ENCODE results near the gene RPL7A.
A peak's percentile ranks its signal among the peaks of the same experiment; 100 is the strongest.

The RPL7A gene

DNA sequence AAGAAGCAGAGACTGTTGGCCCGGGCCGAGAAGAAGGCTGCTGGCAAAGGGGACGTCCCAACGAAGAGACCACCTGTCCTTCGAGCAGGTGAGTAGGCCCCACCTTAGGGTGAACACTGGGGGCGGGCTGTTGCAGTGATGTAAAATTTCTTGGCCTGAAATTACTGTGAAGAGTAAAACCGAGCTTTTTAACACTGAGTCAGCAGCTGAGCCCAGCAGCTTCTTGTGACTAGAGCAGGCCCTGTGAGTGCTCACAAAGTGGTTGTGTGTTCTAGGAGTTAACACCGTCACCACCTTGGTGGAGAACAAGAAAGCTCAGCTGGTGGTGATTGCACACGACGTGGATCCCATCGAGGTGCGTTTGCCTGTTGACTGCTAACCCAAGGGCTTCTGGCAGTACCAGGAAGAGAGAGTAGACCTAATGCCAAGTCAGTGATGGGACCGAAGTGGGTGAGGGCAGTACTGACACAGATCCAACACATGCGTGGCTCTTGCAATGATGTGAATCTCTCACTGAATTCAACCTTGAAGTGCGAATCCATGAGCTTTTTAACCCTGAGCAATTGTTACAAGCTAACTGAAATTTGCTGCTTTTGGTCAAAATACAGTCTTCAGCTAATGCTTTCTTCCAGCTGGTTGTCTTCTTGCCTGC is 2.1 kb downstream of the RPL7A start:
- peak; percentile 74 for DNase-seq

DNA sequence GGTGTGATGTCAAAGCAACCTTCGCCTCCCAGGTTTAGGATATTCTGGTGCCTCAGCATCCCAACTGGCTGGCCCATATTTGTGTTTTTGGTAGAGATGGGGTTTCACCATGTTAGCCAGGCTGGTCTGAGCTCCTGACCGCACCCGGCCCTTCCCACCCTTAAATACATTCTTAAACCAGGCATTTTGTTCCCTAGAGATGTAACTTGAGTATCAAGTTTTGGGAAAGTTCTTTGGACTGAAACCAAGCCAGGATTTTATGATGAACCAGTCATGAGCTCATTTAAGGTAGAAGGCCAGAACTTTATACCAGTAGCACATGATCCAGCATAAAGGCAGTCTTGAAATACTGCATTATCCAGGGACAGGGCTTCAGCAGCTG is 3.5 kb downstream of the RPL7A start:
- no peak for DNase-seq

DNA sequence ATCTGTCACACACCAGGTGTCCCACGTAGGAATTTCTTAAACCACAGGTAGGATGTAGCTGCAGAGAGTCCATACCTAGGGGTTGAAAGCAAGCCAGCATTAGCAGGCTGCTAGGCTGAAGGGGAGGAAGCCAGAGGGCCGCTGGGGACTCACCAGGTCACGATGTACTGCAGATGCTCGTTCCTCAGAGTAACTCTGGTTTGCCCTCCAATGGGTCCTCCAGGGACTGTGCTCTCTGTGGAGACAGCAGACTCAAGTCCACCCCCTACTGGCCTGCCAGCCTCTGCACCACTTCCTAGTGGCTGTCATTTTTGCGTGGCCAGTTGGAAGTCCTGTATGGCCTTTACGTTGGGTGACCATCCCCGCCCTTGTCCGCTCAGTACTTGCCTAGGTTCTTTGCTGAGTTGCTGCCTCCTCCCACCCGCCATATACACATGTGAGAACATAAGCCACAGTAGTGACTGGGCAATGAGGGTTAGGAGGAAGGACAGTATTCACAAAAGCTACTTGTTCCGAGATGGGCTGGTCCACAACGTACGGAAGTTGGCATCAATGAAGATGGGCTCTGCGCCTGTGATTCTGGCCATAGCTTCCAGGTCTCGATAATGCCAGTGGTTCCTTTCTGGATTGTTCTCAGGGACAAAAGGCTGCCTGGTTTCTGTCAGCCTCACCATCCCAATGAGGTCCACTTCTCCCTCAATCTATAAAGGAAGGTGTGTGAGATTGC is 4.1 kb downstream of the RPL7A start:
- peak; percentile 81 for DNase-seq

DNA sequence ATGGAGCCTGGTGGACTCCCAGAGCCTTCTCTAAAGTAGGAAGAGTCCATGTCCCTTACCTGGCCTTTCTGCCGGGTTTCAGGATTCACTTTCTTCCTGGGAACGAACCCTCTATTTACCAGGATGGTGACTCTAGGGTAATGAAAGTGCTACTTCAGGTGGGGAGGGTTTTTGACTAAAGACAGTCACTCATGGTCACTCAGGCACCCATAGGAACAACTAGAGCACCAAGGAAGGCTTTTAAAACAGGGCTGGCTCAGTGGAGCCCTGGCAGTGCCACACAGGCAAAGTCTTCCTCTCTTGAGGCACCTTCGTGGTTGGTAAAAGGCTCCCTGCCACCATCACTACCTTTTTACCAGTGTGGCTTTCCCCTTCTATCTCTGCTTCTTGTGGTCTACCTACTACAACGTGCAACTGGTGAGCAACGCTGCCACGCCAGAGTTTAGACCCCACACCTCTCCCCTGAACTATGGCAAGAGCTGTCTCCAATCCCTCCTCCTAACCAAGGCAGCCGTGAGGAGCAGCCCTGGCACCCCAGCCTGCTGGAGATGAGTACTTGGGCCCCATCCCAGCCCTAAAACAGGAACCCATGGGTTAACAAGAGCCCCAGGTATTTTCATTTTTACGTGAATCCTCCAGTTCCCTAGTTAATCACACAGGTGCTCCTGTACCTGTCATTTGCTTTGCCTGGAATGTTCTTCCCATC is 4.8 kb downstream of the RPL7A start:
- peak; percentile 71 for DNase-seq

DNA sequence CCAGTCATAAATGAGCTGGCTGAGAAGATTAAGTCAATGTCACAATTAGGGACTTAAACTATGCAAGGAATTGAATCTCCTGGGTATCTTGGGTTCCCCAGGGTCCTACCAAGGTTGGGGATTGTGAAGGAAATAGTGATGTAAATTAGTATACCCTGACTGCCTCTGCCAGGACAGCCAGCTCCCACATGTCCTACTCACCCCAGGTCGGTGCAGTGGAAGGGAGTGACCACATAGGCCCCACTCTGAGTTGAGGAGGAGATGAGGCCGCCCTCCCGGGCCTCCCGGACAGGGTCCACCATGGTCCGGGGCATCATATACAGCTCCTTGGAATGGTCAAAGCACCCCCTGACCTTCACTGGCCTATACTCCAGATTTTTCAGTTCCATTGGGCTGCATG is 5.5 kb downstream of the RPL7A start:
- no peak for DNase-seq

DNA sequence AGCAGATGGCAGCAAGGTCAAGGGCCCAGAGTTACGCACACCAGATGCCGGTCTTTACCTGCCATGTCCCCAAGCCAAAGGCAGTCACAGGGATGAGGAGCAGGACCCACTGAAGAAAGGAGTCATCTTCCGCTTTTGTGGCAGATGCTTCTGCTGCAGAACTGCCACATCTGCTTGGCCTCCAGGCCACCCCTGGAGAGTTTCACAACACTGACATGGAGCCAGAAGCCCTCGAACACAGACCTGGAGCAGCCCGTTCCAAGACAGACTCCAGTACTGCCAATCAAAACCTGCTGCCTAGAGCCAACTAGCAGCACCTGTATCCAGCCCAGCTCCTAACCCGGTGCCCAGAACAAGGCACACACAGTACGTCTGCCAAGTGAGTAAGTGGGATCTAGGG is 6.7 kb downstream of the RPL7A start:
- no peak for DNase-seq

DNA sequence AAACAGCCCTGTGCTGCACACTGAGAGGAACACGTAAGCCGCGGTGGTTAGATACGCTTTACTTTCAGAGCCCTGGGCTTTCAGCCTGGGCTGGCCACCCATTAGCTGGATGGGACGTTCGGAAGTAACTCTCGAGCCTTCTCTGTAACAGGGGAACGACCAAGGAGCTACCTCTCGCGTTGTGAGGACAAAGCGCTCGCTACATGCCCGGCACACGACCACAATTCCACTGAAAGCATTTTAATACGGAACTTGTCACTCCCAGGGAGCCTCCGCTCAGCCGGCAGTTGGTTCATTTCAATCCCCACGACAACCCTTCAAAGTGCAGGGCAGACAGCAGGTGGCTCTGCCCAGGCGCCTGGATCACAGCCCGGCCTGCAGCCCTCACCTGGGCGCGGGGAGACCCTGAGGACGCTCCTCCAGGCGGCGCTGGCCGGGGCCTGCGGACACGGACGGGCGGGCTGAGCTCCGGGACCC is 7.9 kb downstream of the RPL7A start:
- no peak for DNase-seq

DNA sequence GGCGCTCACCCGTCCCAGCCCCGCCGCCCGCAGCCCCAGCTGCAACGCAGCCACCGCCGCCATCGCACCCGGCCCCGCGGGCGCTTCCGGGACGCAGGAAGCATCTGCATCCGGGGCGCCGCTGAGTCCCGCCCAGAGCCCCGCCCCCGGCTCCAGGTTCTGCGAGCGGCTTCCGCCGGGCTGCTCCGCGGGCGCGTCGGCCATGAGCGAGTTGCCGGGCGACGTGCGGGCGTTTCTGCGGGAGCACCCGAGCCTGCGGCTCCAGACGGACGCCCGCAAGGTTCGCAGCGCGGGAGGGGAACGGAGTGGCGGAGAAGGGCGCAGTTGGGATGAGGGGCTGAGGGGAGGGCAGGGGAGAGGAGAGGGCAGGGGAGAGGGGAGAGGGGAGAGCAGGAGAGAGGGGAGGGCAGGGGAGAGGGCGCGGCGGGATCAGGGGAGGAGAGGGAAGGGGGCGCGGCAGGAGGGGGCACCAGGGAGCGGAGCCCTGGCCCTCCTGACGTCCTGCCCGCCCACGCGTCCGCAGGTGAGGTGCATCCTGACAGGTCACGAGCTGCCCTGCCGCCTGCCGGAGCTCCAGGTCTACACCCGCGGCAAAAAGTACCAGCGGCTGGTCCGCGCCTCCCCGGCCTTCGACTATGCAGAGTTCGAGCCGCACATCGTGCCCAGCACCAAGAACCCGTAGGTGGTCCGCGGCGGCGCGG is 8.5 kb downstream of the RPL7A start, which contains the start of the genes SURF1 and SURF2:
Gene SURF1, minus strand, starts transcription at position 97 of the 701 bp plus-strand sequence. Its CDS starts 34 bp downstream, at position 63.
Gene SURF2, plus strand, starts transcription at position 160 of the 701 bp plus-strand sequence. Its CDS starts 43 bp downstream, at position 203.
- peak; percentile 93 for DNase-seq

DNA sequence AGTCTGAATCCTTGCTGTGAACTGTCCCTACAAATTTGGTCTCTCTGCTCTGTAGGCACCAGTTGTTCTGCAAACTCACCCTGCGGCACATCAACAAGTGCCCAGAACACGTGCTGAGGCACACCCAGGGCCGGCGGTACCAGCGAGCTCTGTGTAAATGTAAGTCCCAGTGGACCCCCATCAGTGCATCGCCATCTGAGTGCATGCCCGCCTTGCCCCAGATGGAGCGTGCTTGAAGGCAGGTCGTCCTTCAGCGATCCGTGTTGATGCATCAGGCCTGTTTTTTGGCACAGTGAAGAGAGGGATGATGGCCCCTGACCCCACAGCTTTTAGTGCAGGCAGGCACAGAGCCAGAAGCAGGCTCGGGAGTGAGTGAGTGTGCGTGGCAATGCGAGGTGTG is 9.6 kb downstream of the RPL7A start:
- no peak for DNase-seq

DNA sequence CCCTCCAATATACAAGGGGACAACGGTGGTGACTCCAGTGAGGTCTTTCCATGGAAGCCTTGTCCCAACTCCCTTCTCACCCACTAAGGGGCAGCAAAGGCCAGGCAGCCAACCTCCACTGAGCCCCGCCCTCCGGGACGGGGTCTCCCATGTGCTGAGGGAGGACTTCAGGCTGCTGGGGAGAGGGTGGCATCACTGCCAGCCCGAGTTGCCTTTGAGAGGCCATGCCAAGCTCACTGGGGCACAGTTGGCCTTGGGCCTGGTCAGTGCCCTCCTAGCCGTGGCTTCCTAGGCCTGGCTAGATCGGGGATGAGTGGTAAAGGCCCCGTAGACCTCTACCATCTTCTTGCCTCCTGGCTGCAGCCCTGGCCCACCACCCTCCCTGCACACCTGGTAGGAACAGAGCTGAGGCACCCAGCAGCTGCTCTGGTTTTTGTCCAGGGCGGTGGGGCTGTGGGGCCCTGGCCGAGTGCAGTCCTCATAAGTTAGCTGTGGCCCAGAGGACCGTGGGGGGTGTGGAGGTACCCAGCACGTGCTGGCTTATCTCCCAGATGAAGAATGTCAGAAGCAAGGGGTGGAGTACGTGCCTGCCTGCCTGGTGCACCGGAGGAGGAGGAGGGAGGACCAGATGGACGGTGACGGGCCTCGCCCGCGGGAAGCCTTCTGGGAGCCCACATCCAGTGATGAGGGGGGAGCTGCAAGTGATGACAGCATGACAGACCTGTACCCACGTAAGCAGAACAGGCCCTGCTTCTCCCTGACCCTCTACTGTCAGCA is 11.6 kb downstream of the RPL7A start:
- no peak for DNase-seq

DNA sequence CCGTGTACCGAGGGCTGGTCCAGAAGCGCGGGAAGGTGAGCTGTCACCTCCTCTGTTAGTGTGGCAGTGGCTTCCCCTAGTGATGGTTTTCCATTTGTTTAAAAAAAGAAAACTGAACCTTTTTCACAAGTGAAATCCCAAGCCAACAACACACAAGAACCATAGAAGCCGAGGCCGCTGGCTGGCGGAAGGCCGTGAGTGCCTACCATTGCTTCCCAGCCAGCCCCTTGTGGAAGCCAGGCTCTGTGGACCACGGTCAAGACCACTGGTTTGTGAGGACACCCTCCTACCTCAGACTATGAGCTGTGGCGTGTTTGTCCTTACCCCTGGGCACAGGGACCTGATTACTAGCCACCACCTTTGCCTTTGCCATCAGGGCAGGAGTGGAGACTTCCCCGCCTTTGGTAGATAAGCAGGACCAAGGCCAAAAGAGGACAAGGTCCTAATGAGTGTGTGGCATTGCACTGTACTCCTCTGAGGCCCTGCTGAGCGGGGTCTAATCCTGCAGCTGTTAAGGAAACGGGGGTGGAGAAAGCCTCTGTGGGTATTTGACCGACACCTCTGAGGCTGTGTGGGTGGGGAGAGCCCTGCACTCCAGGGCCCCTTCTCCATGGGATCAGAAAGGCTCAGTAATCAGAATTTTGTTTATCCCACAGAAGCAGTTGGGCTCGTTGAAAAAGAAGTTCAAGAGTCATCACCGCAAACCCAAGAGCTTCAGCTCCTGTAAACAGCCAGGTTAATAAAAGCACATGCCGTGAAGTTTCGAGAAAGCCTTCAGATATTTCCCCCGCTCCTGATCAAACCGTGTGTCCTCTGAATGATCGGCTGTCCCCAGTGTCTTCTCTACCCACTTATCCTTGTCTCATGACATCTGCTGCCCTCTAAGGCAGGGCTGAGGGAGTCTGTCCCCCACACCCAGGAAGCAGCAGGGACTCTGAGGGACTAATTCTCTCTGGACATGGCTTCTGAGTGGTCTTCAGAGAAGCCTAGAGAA is 12.7 kb downstream of the RPL7A start:
- DNase-seq: no peak

DNA sequence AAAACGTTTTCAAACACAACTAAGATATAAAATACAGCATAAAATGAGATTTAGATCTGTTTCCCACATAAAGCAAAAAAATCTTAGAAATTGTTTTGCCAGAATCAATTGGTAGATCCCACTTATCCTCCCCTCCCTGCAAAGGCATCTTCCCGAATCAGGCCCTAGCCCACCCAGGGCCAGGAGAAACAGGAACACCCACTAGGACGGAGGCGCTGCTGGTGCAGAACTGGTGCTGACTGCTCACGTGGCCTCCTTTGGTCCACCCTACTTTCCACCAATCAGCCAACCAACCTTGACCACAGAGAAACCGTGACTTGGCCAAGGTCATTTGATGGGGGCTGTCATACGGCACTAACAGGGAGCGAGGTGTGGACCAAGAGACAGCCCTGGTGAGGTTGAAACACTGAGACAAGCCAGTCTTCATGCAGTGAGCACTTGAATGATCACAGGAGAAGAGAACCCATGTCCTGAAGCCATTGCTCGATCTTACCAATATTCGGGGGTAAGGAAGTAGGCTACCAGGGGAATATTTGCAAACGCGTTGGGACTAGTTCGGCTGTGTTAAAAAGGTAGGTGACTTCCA is 13.6 kb downstream of the RPL7A start:
- DNase-seq: no peak

DNA sequence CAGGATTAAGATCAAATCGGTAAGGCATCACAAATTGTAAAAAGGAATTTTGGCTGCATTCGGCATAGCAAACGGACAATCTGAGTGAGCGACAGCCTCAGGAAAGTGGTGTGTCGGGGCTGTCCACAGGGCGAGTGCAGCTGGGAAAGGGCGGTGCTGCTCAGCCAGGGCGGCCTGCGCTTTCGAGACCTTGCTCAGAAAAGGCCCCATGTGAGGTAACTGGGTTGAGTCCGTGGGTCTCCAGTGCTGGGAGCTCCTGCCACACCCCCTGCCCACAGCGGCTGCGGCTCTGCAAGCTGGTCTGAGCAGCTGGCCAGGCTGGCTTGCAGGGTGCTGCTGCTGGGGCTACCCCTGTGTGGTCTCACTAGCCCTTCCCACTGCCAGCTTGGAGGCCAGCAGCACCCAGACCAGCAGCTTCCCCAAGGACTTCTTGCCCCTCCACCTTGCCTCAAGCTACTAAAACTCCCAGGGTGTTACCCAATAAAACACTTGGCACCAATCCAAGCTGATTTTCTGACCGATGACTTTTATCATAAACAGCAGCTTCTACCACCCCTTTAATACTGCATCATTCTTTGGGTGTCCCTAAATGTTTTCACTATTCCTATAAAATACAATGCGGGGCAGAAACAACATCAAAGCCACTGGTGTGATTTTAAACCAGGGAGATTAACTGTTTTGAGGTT is 14.5 kb downstream of the RPL7A start:
- DNase-seq: no peak

DNA sequence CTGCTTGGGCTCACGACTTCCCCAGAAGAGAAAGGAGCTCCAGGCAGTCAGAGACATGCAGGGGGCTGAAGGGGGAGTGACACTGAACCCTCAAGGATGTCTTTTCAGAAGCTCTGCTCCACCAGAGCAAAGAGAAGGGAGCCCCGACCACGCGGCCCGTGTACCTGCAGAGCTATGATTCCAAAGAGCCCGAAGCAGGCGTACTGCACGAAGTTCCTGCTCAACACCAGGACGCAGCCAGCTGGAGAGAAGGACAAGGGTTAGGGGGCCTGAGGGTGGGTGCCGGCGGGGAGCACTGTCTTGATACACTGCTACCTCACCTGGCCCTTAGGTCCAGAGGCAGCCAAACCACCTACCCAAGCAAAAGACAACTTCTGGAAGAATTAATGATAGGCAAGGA is 18.4 kb downstream of the RPL7A start:
- DNase-seq: no peak

DNA sequence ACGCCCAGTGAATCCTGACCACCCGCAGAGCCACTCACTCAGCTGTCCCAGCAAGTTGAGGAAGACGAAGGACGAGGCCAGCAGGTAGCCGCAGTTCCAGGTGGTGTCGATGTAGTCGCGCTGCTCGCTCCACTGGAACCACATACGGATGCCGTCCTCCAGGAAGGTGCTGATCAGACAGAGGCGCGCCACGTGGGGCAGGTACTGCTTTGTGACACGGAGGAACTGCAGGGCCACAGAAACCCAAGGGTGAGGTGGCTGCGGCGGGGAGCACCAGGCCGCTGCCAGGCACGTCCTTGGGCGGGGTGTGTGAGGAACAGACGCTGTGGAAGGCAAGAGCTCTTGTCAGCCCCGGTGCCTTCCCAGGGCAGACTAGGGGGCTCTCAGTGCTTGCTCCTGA is 19.2 kb downstream of the RPL7A start:
- DNase-seq: no peak

DNA sequence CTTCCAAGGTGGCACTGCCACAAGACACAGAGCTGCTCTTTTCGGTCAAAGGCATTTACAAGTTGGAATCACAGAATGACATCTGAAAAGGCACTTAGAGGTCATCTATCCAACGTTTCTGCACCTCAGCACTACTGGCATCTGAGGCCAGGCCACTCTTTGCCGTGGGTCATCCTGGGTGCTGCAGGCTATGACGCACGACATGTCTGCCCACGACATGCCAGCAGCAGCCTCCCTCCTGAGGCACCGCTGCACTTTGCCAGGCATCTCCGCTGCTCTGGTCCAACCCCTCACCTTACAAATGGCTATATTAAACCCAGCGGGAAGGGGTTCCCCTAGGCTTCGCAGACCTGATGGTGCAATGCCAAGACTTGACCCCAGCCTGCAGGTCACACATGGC is 19.8 kb downstream of the RPL7A start:
- DNase-seq: no peak

DNA sequence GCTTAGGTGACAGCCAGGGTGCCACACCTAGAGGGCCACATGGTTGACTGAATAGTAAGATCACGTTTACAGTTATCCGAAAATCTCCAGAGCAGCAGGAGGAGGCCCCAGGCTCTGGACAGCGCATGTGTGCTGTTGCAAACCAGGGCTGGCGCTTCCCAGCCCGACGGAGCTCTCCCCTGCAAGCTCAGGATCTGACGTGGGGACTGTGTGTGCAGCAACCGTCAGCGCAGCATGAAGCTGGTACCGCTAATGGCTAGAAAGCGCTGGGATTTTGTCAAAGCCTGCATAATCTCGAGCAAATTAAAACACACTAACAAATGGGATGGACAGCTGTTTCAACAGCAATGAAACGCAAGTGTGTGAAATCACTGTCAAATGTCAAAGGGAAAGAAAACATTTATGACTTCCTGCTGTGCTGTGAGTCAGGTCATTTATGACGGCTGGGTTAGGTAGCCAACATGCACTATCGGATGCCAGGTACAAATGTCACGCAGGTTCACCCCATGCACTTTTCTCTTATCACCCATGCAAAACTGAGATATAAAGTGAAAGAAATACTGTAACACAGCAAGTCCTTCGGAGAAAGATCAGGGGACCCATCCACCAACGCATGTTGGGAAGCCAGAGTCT is 20.3 kb downstream of the RPL7A start:
- no peak for DNase-seq

DNA sequence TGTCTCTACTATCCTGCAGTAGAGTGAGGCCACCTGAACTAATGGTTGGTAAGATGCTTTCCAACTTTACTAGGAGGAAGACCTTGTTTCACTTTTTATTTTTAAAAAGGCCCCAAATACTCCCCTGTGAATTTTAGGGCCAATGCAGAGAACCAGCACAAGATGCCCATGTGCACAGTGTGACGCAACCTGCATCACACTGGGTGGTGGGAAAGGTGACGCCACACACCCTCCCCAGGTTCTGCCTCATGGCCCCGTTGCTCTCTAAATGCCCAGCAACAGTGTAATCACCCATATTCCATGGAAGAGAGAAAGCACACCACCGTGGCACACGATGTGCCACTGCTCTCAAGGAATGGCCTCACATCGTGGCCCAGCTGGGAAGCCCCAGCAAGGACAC is 21.4 kb downstream of the RPL7A start:
- DNase-seq: no peak

DNA sequence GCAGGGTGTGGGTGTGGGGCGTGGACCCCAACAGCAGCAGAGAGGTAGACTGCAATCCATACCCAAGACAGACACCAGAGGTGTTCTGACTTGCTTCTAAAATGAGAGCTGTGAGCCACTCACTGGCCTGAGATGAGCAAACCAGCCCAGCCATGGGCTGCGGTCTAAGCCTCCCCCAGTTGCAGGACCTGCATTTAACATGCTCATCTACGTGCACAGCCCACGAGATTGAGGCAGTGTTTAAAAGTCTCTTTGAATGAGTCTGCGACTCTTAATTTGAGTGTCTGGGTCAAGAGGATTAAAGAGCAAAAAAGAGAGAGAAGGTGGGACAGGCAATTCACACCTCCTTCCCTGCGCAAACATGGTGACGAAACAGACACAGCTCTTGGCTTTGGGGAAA is 21.9 kb downstream of the RPL7A start:
- peak; percentile 64 for DNase-seq

DNA sequence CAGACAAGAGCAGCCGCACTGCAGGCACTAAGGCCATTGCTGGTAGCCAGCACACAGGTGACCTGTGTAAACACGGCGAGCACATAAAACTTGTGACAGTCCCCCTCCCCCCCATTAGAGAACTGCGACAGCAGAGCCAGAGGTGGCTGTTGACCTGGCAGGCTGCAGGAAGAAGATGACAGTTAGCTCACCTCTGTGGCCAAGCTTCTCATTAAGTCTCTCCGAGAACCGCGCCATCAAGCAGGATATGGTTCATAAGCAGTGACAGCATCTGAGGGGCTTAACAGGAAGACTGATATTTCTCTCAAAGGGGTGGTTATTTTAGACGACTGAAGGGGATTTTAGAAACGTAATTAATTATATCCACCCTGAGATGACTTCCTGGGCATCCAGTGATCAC is 22.7 kb downstream of the RPL7A start:
- DNase-seq: peak; percentile 64

Measured in activated CD8-positive, alpha-beta memory T cell treated with anti-CD3 and anti-CD28 coated beads, Interleukin-2, amount 50 U/mL, for 48 hours (primary cell).